Islet of Langerhans (tissue), 1 donor: ENCODE data around the gene LCNL1.

Source experiments
- FAIRE-seq: peaks from one replicate; lab custom pipeline; 2011; peaks lifted over from hg19 to GRCh38; lab: Jason Lieb, UNC

The LCNL1 gene

DNA sequence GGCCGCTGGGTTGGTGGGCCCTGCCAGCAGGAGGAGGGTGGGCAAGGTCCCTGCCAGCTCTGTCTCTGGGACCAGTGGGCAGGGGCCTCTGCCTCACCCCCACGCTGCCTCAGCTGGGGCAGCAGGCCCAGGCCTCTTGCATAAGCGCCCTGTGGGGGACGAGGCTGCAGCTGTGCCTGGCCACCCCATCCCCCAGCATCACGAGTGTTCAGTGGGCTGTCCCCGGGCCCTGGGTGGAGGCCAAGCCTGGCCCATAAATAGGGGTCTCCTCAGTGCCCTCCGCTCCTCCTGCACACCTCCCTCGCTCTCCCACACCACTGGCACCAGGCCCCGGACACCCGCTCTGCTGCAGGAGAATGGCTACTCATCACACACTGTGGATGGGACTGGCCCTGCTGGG is 5.6 kb upstream of the LCNL1 start, which contains the start of gene PTGDS:
Gene PTGDS (plus strand): TSS at position 282 of the 400 bp plus-strand sequence. CDS start 75 bp downstream, at position 357.
- FAIRE-seq = no peak

DNA sequence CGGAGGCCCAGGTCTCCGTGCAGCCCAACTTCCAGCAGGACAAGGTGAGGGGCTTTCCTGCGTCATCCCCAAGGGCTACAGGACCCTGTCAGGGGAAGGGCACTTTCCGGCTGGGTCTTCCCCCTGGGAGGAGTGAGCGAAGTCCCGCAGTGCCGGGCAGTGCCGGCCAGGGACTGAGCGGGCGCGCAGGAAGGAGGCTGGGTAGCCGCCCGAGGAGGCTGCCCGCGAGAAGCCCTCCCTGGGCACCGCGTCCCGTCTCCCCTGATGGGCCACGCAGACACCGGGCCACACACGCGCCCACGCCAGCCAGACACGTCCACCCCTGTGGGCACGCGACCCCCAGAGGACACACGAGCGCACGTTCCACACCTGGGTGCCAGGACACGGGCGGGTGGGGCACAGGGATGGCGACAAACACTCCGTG is 5.1 kb upstream of the LCNL1 start:
- no peak for FAIRE-seq

DNA sequence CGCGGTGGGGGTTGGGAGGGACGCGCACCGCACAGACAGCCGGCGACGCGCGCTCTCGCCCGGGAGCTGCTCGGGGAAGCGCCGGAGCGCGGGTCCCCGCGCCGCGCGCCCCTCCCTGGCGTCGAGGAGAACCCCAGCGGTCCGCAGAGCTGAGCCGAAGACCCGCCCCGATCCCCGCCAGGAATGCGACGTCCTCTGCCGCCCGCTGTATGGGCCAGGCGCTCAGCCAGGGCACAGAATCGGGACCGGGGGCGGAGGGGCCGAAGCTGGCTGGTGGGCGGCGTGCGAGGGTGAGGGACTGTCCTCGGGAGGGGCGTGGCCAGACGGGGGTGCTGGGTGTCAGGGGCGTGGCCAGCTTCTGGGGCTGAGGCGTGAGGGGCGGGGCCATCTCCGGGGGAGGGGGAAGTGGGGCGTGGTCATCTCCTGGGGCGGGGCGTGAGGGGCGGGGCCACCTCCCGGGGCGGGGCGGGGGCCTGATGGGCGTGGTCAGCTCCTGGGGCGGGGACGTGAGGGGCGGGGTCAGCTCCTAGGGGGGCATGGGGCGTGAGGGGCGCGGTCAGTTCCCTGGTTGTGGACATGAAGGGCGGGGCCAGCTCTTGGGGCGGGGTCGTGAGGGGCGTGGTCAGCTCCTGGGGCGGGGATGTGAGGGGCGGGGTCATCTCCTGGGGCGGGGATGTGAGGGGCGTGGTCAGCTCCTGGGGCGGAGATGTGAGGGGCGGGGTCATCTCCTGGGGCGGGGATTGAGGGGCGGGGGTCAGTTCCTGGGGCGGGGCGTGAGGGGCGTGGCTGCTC is 4.5 kb upstream of the LCNL1 start:
- FAIRE-seq = no peak

DNA sequence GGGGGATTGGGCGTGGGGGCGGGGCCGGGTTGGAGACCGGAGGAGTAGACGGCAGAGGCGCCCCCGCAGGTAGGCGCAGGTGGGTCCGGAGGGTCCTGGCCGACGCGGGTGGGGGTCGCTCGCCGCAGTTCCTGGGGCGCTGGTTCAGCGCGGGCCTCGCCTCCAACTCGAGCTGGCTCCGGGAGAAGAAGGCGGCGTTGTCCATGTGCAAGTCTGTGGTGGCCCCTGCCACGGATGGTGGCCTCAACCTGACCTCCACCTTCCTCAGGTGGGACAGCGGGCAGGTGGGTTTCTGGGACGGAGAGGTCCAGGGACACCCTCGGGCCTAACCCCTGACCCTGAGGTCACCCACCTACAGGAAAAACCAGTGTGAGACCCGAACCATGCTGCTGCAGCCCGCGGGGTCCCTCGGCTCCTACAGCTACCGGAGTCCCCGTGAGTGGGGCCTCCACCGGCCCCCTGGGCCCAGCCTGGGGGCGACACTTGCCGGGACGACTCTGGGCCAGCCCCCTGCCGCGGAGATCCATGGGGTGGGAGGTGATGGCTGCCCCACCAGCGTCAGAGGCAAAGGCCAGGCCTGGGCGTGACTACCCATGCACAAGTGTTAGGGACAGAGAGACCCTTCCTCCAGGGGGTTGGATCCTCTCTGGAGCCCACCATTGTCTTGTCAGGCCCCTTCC is 3.8 kb upstream of the LCNL1 start:
- no peak for FAIRE-seq

DNA sequence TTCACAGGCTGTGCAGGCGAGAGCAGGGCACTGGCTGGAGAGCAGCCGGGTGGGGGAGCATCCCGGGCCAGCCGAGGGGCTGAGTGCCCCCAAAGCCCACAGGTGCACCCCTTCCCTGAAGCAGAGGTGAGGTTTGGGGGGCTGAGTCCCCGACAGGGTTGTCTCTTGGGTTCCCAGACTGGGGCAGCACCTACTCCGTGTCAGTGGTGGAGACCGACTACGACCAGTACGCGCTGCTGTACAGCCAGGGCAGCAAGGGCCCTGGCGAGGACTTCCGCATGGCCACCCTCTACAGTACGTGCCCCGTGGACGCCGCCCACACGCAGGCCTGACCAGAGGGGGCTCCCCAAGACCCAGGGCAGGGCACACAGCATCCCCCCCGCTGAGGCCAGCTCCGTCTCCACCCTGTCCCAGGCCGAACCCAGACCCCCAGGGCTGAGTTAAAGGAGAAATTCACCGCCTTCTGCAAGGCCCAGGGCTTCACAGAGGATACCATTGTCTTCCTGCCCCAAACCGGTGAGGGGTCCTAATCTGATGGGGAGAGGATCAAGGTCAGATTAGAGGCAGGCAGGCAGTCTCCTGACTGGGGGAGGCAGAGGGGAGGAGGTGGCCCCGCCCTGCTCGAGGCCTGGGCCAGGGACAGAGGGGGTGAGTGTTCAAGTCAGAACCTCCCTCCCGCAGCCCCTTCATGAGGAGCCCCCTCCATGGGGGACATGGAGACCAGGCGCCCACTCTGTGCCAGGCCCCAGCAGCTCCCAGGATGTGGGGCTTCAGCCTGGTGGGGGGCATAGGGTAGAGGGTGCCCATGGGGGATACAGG is 2.8 kb upstream of the LCNL1 start:
- no peak for FAIRE-seq

DNA sequence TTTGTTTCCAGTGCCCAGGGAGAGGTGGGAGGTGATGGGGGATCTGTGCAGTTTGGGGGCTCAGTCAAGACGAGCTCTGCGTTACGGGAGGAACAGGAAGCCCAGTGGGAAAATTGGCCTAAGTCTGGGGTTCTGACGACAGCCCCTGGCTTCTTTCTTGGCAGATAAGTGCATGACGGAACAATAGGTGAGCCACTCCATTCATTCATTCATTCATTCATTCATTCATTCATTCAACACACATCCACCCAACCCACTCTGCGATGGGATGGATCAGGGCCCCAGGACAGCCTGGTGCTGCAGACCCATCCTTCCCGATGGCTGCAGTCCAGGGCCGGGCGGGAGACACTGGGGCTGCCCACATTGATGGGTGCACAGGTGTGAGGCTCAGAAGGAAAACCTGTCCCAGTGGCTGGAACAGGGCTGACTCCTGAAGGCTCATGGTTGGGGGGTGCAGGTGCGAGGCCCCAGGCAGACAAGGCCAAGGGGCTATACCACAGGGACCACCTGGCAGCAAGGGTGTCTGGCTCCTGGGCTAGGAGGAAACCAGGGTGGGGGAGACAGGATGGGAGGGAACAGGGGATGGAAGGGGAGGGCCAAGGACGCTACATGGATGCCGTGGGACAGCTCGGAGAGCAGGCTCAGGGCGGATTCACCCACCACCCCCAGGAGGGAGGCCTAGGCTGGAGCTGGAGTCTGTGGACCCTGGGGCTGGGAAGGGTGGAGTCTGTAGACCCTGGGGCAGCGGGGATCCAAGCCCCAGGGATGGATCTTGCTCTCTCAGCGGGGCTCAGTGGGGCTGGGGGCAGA is 1.9 kb upstream of the LCNL1 start:
- no peak for FAIRE-seq

DNA sequence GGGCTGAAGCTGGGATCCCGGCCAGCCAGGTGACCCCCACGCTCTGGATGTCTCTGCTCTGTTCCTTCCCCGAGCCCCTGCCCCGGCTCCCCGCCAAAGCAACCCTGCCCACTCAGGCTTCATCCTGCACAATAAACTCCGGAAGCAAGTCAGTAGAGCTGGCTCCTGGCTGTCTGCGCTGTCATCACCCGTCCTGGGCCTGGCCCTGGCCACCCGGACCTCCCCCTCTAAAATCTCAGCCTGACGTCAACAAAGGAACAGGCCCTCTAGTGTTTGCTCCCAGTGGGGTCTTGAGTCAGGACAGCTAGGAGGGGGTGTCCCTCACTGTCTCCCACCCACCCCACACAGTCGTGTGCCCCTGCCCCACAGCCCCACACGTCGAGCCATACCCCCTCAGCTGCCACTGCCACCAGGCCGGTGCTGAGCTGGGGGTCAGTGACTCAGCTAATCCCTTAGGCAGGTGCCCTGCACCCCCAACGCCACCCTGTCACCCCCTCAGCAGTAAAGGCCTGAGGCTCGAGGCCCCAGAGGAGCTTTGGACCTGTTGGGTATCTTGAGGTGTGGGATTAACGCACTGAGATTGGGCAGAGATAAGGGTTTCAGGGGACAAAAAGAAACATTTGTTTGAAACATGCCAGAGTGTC is 1.1 kb upstream of the LCNL1 start:
- FAIRE-seq = no peak

DNA sequence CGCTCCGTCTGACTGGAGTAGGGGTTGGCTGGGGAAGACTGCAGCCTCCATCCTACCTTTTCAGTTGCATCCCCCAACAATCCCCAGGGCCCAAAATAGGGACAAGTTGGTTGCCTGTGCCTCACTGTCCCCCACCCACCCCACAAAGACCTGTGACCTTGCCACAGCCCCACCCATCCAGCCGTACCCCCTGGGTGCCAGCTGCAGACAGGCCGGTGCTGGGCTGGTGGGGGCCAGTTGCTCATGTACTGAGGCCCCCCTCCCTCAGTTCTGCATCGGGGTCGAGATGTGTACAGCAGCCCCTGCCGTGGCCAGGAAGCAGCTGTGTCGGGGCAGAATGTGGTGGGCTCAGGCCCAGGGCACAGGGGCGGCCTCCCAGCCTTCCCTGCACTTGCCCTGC is 374 bp downstream of the LCNL1 start:
- no peak for FAIRE-seq

DNA sequence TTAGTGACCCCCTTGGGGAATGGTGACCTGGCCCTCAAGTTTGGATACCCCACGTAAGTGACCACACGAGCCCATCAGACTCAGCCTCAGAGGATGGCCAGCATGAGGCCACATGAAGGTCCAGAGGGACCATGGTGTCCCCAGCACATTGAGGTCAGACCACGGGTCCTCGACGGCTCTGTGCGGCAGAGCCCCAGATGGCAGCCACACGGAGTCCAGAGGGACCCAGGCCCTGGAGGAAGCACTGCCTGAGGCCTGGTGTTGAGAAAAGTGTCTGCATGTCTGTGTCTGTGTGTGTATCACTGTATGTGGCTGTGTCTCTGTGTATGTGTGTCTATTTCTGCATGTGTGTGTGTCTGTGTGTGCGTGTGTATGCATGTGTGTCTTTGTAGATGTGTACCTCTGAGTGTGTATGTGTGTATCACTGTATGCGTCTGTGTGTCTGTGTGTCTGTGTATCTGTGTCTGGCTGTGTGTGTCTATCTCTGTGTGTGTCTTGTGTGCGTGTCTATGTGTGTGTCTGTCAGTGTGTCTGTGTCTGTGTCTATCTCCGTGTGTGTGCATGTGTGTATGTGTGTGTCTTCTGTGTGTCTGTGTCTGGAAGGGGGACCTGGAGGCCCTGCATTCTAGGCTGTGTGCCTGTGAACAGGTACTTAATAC is 992 bp downstream of the LCNL1 start:
- no peak for FAIRE-seq

DNA sequence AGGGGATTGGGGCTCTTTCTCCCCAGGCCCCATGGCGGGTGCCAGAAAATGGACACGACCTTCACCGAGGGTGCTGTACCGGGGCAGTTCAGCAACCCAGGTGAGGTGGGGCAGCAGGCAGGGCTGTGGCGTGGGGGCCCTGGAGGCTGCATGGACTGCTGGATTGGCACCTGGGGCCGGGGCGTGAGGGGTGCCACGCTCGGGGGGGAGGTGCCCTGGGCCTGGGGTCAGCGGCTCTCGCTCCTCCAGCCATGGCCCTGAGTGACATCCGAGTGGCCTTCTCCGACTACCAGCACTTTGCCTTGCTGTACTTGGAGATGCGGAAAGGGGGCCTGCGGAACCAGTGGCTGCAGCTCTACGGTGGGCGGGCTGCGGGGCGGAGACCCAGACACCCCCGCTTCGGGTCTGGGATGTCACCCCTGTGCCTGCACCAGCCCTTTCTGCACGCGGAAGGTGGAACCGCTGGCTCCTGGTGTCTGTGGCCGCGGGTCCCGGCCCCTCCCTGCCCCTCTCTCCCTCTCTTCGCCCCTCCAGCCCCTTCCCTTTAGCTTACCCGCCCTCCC is 1.8 kb downstream of the LCNL1 start:
- no peak for FAIRE-seq

DNA sequence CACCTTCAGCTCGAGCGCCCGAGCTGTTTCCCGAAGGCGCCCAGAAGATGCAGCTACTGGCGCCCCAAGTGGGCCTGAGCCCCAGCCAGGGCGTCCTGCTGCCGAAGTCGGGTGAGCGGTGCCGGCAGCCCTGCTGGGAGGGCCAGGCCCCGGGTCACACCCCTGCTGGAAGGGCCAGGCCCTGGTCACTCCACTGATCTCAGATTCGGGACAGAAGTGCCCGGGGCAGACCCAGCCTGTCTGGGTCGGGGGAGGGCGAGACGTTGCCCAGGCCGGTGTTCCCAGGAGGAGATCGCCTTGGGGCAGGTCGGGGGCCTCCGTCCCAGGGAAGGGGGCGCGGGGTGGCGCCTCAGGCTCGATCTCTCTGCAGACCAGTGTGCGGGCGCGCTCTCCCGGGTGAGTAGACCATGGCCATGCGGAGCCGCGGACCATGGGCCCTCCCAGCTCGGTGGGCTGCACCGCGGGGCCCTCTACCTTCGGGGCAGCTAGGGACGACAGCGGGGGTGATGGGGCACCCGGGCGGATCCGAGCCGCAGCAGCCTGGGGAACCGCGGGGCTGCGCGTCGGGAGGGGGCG is 2.3 kb downstream of the LCNL1 start:
- FAIRE-seq = no peak

DNA sequence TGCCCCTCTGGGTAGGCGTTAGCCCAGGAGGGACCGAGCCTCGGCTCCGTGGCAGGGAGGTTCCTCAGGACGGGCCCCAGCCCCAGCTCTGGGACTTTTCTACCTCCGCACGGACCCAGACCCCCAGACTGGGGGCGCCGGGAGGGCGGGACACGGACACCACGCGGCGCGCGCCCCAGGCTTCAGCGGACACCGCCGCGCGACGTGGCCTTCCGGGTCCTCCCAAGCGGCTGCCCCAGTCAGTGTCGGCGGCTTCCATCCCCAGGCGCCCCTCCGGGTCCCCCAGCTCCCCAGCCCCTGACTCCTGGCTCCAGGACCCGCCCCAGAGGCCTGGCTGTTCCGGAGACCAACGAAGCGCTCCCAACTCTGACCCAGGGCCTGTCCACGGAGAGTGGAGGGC is 3.1 kb downstream of the LCNL1 start:
- FAIRE-seq = no peak

DNA sequence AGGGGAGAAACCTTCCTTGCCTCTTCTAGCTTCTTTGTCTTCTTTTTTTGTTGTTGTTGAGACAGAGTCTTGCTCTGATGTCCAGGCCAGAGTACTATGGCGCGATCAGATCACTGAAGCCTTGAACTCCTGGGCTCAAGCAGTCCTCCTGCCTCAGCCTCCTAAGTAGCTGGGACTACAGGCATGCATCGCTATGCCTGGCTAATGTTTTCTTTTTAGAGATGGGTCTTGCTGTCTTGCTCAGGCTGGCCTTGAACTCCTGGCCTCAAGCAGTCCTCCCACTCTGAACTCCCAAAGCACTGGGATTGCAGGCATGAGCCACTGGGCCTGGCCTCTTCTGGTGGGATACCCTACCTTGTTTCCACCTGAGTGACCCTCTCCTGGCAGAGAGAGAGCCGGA is 6.1 kb downstream of the LCNL1 start:
- no peak for FAIRE-seq

DNA sequence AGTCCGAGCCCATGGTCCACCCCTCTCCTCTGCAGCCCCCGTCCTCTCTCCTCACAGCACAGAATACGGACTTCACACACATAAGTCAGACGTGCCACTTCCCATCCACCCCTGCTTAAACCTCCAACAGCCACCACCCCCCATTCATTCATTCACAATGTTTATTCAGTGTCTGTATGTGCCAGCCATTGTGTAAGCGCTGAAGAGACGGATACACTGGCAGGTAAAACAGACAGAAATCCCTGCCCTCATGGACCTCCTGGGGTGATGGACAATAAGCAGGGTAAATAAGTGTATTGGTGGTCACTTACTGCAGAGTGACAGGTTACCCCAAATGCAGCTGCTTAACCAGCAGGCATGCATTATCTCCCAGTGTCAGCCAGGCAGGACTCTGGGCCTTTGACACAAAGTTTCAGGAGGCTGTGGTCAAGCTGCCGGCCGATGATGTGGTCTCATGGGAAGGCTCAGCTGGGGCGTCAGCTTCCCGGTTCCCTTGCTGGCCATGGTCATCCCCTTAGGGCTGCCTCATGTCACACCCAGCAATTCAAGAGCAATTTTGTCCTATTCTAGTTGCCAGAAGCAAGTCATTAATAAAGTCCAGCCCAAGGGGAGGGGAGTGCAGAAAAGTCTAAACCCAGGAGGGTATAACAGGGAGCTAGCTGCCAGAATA is 7.6 kb downstream of the LCNL1 start:
- no peak for FAIRE-seq

DNA sequence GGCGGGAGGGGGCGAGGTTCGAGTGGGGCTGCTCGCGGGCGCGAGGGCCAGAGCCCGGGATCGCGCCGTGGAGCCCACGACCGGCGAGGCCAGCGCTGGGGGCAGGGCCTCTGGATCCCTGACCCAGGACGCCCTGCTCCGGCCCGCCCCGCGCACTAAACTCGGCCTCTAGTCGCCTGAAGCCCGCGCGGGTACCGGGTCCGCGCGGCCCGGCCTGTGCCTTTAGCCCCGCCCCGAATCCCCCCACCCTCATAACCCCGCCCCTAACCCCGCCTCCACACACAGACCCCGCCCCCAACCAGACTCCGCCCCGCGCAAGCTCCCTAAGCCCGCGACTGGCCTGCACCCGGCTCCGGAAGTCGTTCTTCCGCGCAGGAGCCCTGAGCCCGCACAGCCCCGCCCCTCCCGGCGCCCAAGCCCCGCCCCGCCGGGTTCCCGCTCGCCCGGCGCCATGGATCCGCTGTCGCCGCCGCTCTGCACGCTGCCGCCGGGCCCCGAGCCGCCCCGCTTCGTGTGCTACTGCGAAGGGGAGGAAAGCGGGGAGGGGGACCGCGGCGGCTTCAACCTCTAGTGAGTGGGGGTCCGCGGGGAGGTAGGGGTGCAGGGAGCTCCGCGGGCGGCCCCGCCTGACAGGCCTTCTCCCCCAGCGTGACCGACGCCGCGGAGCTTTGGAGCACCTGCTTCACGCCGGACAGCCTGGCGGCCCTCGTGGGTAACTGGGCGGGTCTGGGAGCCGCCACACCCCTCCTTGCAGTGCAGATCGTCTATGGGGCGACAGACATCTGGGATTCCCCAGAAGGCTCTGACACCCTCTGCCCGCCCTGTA is 9.4 kb downstream of the LCNL1 start, which contains the start of gene PAXX:
Gene PAXX (plus strand): TSS at position 430 of the 826 bp plus-strand sequence. CDS start 22 bp downstream, at position 452.
- no peak for FAIRE-seq

DNA sequence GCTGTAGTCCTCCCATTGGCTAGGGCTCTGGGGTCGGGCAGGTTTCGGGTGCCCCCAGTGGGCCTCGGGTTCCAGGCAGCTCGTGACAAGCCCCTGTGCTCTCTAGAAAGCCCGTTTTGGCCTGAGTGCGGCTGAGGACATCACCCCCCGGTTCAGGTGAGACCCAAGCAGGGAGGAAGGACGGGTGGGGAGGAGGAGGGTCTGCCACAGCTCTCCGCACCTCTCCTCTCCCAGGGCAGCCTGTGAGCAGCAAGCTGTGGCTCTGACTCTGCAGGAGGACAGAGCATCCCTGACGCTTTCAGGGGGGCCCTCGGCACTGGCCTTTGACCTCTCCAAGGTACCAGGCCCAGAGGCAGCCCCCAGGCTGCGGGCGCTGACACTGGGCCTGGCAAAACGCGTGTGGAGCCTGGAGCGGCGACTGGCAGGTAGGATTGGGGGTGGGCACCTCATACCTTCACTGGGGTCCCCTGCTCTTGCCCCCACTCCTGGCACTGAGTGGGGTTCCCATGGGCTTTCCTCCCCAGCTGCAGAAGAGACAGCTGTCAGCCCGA is 10.1 kb downstream of the LCNL1 start:
- FAIRE-seq = no peak

DNA sequence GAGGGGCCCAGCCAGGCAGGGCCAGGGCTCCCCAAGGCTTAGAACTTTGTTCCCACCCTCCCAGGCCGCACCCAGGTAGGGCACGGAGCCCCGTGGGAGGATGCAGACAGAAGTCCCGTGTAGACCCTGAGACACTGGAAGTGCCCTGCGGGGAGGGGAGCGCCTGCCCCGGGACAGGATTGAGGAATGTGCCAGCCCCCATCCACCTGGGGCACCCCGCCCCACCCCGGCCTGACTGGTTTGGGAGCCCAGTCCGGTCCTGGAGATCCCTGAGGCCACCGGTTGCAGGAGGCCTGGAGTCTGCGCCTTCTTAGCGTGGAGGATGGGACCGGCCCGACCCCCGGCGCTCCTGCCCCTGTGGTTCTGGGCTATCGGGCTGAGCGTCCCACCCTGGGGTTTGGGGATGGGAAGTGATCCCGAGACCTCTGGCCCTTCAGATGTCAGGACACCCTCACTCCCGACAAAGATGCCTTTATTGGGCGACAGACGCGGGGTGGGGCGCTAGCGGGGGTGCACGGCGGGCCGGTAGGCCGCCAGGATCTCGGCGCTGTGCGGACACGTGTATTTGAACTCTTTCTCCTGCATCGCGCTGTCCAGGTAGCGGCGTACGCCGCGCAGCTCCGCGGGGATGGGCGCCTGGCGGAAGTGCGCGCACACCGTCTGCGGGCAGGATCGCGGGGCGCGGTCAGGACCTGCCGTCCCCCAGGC is 11.5 kb downstream of the LCNL1 start:
- FAIRE-seq = no peak

DNA sequence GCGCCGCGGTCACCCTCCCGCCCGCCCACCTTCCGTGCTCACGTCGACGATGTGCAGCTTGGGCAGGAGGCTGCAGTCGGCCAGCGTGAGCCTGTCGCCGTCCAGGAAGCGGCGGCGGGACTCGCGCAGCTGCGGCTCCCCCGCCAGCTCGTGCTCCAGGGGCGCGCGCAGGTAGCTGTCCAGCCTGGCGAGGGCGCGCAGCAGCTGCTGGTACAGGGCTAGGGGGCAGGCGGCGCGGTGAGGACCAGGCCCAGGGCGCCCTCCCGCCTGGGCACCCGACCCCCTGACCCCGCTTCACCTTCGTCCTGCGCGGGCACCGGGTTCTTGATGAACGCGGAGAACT is 12.1 kb downstream of the LCNL1 start:
- no peak for FAIRE-seq
